HepG2 (cell line): ENCODE data around the gene CSNK1E. TPM values are rescaled to one million over a fixed set of nuclear protein-coding genes. Genes with fewer than 3 reads are reported as not detected.

Experiments used
- ATAC-seq: fragments of 200-7000 bp; cut with Tn5 transposase; 3 replicates; pipeline ENCODE4 v1.9.1; 2020; ENCODE audit warnings: mild to moderate bottlenecking, moderate library complexity
- BruUV-seq: library from RNA; stranded (reverse); fragments of 400-500 nt; replicated peaks from 2 replicates; lab custom pipeline; 2021; lab: Mats Ljungman, UMichigan
- CTCF ChIA-PET: fragments of 300-600 bp; formaldehyde crosslinking; extraction: SDS; loops from one replicate; lab custom pipeline; 2021; ENCODE audit warnings: low total read pairs, inconsistent platforms, low intra/inter-chr PET ratio; lab: Yijun Ruan, JAX
- POLR2A ChIA-PET: fragments of 350-600 bp; sonication (Branson Sonifier 250); formaldehyde crosslinking; loops from one replicate; lab custom pipeline; 2020; ENCODE audit warnings: antibody characterized with exemption, inconsistent platforms; lab: Yijun Ruan, JAX
- DNase-seq: peaks from one replicate; pipeline ENCODE4 v3.0.0-alpha.2; 2015; ENCODE audit warnings: low spot score
- FAIRE-seq: peaks from 3 replicates; lab custom pipeline; 2011; peaks lifted over from hg19 to GRCh38; lab: Jason Lieb, UNC
- H2AFZ ChIP-seq: one replicate; pipeline ENCODE4 v1.6.1; 2011; ENCODE audit warnings: low read length, inconsistent platforms
- H3K27ac ChIP-seq: fragments of 300-600 bp; 3 replicates; pipeline ENCODE4 v1.8.0; 2011; ENCODE audit warnings: mixed run types, mild to moderate bottlenecking, mixed read lengths, low read length, inconsistent platforms; ENCODE audit not compliant: insufficient read depth; ENCODE audit errors: extremely low read length
- H3K27me3 ChIP-seq, 2 experiments: fragments of 200-600 bp in 1 of 2; 2 replicates in 1 of 2; 3 replicates in 1 of 2; pipeline versions ENCODE4 v1.6.0 to v1.8.0; 2011; ENCODE audit warnings: low read length in 2 of 2, mild to moderate bottlenecking in 2 of 2, moderate library complexity in 2 of 2, inconsistent platforms in 1 of 2; ENCODE audit not compliant: insufficient read depth in 2 of 2, control insufficient read depth in 1 of 2
- H3K36me3 ChIP-seq, 2 experiments: fragments of 200-600 bp in 1 of 2; replicated peaks in 1 of 2; 2 replicates in 1 of 2; 3 replicates in 1 of 2; pipeline versions ENCODE4 v1.5.1 to v1.8.0; 2011; ENCODE audit warnings: low read length in 2 of 2, inconsistent platforms in 1 of 2; ENCODE audit not compliant: insufficient read depth in 2 of 2, control insufficient read depth in 1 of 2
- H3K4me1 ChIP-seq: 2 replicates; pipeline ENCODE4 v1.5.1; 2012; ENCODE audit warnings: low read length, inconsistent platforms; ENCODE audit not compliant: insufficient read depth
- H3K4me2 ChIP-seq: 2 replicates; pipeline ENCODE4 v1.6.0; 2011; ENCODE audit warnings: low read depth, low read length, inconsistent platforms
- H3K4me3 ChIP-seq, 3 experiments: fragments of 200-600 bp in 1 of 3; sonication (generic), shearing (Covaris generic) in 1 of 3; replicated peaks in 1 of 3; 2 replicates each; pipeline ENCODE4 v1.5.1; 2011 to 2016; ENCODE audit warnings: low read length in 3 of 3, inconsistent platforms in 2 of 3, low read depth in 2 of 3, mild to moderate bottlenecking in 2 of 3, control low read depth in 1 of 3, mixed read lengths in 1 of 3; ENCODE audit not compliant: insufficient read depth in 1 of 3
- H3K79me2 ChIP-seq: one replicate; pipeline ENCODE4 v1.6.1; 2011; ENCODE audit warnings: low read length, inconsistent platforms; ENCODE audit not compliant: insufficient read depth
- H3K9ac ChIP-seq: 2 replicates; pipeline ENCODE4 v1.6.0; 2011; ENCODE audit warnings: mild to moderate bottlenecking, low read depth, low read length, inconsistent platforms; ENCODE audit not compliant: insufficient read depth
- H3K9me3 ChIP-seq: 2 replicates; pipeline ENCODE4 v1.5.1; 2012; ENCODE audit warnings: mild to moderate bottlenecking, low read length
- H4K20me1 ChIP-seq: 2 replicates; pipeline ENCODE4 v1.6.0; 2011; ENCODE audit warnings: inconsistent platforms, mild to moderate bottlenecking, low read length, moderate library complexity; ENCODE audit not compliant: insufficient read depth
- ATM ChIP-seq: fragments of 450-650 bp; IDR thresholded peaks from 2 replicates; pipeline ENCODE4 v1.7.1; 2017; ENCODE audit warnings: mild to moderate bottlenecking, borderline replicate concordance
- ZBTB7A ChIP-seq: sonication (generic); formaldehyde crosslinking; IDR thresholded peaks from 2 replicates; pipeline ENCODE4 v1.8.0; 2022; ENCODE audit warnings: mild to moderate bottlenecking, missing genetic modification reagents
- ZIK1 ChIP-seq: sonication (generic); formaldehyde crosslinking; IDR thresholded peaks from 2 replicates; pipeline ENCODE4 v1.5.0; 2020; ENCODE audit warnings: mild to moderate bottlenecking, low read depth, missing genetic modification reagents, borderline replicate concordance
- WGBS: methylation state at CpG from one replicate; pipeline ENCODE4 v1.1.6; 2017; ENCODE audit warnings: low lambda C conversion rate; 5-methylcytosine and 5-hydroxymethylcytosine counted together
- in situ Hi-C: cut with HindIII; loops from 2 replicates; pipeline ENCODE4 v1.10.0; 2017; ENCODE audit warnings: low pct_unique_long_range_greater_than_20kb; ENCODE audit not compliant: extremely low pct_ligation_motif_present
- intact Hi-C: fragments of 100-400 bp; cut with micrococcal nuclease; formaldehyde crosslinking; loops from one replicate; pipeline ENCODE4 v1.10.0; 2022; ENCODE audit not compliant: unreplicated experiment
- polyA plus RNA-seq, 8 experiments: library from polyadenylated mRNA; depleted of rRNA in 3 of 8; stranded (reverse) in 7 of 8; unstranded in 1 of 8; fragments of >200 nt; fragmentation: Illumina TruSeq in 4 of 8; extraction: Trizol in 4 of 8; gene quantifications; 2 replicates each; pipeline versions ENCODE4 v1.2.1 to v1.2.3, GENCODE V29; 2011 to 2016; ENCODE audit warnings: low read depth in 4 of 8, missing spikeins in 1 of 8, mixed read lengths in 1 of 8; ENCODE audit not compliant: insufficient read depth in 1 of 8
- total RNA-seq, 5 experiments: library from RNA; depleted of rRNA; stranded (reverse); fragments of >200 nt; fragmentation: Illumina TruSeq; extraction: Trizol; gene quantifications; 2 replicates each; pipeline ENCODE4 v1.2.3, GENCODE V29; 2016; ENCODE audit warnings: low read depth in 1 of 5
- TF ChIP-seq, protein P1 (sequence below): sonication (generic); formaldehyde crosslinking; IDR thresholded peaks from 2 replicates; pipeline ENCODE4 v1.5.1; 2020; ENCODE audit warnings: mild to moderate bottlenecking, missing genetic modification reagents, moderate library complexity
- TF ChIP-seq, protein P2 (sequence below): sonication (generic); formaldehyde crosslinking; IDR thresholded peaks from 2 replicates; pipeline ENCODE4 v1.4.0; 2020; ENCODE audit warnings: missing genetic modification reagents

Gene CSNK1E
- total and polyA plus RNA-seq, 2 of the 13 experiments (the other 11 are each of a cell fraction or from before 2014, with no cell fraction given): 34.7 to 129 TPM

DNA sequence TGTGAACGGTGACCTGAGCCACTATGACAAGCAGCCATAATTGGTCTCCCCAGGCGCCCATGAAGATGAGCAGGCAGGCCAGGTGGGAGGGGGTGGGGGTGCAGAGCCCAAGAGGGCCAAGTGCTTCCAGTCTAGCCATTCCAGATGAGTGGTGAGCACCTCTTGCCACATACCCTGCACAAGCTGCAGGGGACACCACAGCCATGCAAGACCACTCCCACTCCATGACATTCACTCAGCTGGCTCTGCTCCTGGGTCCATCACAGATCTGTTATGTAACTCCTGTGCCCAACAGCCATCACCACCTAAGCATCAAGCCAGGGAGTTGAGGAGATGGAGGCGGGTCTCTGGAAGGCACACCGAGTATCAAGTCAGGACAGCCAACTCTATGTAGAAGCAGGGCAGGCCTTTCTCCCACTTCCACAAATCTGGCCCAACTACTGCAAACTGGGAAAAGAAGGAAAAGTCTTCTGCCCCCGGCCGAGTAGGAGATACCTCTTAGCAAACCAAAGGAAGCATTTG lies 52.9 kb downstream of the CSNK1E start:
- in situ Hi-C loops: loop anchor here (5.0 kb wide), 1 partner anchor 88 kb away; no protein-coding TSS in a partner anchor
- Histone ChIP-seq H3K27me3 (no peaks in the 10 kb centered on the region), H3K27ac (no peak overlapping the region), H3K9me3 (no peaks in the 10 kb centered on the region), H3K36me3 (peaks cover 0 to 2% of the 10 kb centered on the region in 2 experiments; a peak in 1 of 5 replicates), H3K79me2 (peaks cover 35% of the 10 kb centered on the region), H3K9ac (no peak overlapping the region), H3K4me2 (no peak overlapping the region), H3K4me3 (no peak overlapping the region), H2AFZ (no peak overlapping the region), H3K4me1 (peaks cover 50% of the 10 kb centered on the region), H4K20me1 (peaks cover 4% of the 10 kb centered on the region; the same call in 1 of the 2 replicates)
- BruUV-seq: no TSS peak
- ChIA-PET CTCF (no interaction called here), POLR2A (no interaction called here)
- ATAC-seq (no peak), DNase-seq (no peak), FAIRE-seq (no peak)
- 95% methylated on average over 4 of the region's 6 CpGs for WGBS
- TF ChIP-seq ZBTB7A (CRISPR knock-in tag) (0 out of 2 replicates have a peak, but pooled peaks have one; percentile 28), ZIK1 (CRISPR knock-in tag) (no peak), ATM (no peak)
- TF ChIP-seq, protein P1, sequence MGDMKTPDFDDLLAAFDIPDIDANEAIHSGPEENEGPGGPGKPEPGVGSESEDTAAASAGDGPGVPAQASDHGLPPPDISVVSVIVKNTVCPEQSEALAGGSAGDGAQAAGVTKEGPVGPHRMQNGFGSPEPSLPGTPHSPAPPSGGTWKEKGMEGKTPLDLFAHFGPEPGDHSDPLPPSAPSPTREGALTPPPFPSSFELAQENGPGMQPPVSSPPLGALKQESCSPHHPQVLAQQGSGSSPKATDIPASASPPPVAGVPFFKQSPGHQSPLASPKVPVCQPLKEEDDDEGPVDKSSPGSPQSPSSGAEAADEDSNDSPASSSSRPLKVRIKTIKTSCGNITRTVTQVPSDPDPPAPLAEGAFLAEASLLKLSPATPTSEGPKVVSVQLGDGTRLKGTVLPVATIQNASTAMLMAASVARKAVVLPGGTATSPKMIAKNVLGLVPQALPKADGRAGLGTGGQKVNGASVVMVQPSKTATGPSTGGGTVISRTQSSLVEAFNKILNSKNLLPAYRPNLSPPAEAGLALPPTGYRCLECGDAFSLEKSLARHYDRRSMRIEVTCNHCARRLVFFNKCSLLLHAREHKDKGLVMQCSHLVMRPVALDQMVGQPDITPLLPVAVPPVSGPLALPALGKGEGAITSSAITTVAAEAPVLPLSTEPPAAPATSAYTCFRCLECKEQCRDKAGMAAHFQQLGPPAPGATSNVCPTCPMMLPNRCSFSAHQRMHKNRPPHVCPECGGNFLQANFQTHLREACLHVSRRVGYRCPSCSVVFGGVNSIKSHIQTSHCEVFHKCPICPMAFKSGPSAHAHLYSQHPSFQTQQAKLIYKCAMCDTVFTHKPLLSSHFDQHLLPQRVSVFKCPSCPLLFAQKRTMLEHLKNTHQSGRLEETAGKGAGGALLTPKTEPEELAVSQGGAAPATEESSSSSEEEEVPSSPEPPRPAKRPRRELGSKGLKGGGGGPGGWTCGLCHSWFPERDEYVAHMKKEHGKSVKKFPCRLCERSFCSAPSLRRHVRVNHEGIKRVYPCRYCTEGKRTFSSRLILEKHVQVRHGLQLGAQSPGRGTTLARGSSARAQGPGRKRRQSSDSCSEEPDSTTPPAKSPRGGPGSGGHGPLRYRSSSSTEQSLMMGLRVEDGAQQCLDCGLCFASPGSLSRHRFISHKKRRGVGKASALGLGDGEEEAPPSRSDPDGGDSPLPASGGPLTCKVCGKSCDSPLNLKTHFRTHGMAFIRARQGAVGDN (CRISPR knock-in tag): peak; percentile 10; the same call in 1 of the 2 replicates
- TF ChIP-seq, protein P2, sequence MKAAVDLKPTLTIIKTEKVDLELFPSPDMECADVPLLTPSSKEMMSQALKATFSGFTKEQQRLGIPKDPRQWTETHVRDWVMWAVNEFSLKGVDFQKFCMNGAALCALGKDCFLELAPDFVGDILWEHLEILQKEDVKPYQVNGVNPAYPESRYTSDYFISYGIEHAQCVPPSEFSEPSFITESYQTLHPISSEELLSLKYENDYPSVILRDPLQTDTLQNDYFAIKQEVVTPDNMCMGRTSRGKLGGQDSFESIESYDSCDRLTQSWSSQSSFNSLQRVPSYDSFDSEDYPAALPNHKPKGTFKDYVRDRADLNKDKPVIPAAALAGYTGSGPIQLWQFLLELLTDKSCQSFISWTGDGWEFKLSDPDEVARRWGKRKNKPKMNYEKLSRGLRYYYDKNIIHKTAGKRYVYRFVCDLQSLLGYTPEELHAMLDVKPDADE (CRISPR knock-in tag): no peak
- intact Hi-C loops: loop anchor here (5.0 to 10.0 kb wide), 2 partner anchors 152 to 210 kb away; partner anchors contain the start of genes BAIAP2L2 and PICK1
